K562 (cell line): ENCODE data around the gene LAMA3. TPM values are rescaled to one million over a fixed set of nuclear protein-coding genes. Genes with fewer than 3 reads are reported as not detected.

Source experiments
- ATAC-seq: fragments of 200-7000 bp; cut with Tn5 transposase; 3 replicates; pipeline ENCODE4 v1.9.1; 2020; ENCODE audit warnings: moderate library complexity
- BruUV-seq: library from RNA; stranded (reverse); fragments of 400-500 nt; replicated peaks from 2 replicates; lab custom pipeline; 2021; lab: Mats Ljungman, UMichigan
- CTCF ChIA-PET: fragments of 300-600 bp; formaldehyde crosslinking; extraction: SDS; loops from one replicate; lab custom pipeline; 2021; ENCODE audit warnings: low intra/inter-chr PET ratio; lab: Yijun Ruan, JAX
- POLR2A ChIA-PET: fragments of 300-600, 350-650 bp; sonication (Branson Sonifier 250); formaldehyde crosslinking; extraction: SDS; loops from one replicate; lab custom pipeline; 2021; ENCODE audit warnings: antibody characterized with exemption, inconsistent platforms; lab: Yijun Ruan, JAX
- DNase-seq, 4 experiments: peaks; one replicate each; pipeline versions ENCODE4 v3.0.0 to v3.0.0-alpha.2; 2011 to 2018; ENCODE audit warnings: low spot score in 3 of 4, mixed read lengths in 3 of 4; ENCODE audit errors: extremely low read depth in 1 of 4
- FAIRE-seq: peaks from 2 replicates; lab custom pipeline; 2011; peaks lifted over from hg19 to GRCh38; lab: Jason Lieb, UNC
- H2AFZ ChIP-seq: 2 replicates; pipeline ENCODE4 v1.6.0; 2011; ENCODE audit warnings: low read depth, low read length, control low read depth, inconsistent platforms
- H3K27ac ChIP-seq: fragments of 200-600 bp; 3 replicates; pipeline ENCODE4 v1.8.0; 2011; ENCODE audit warnings: low read depth, mild to moderate bottlenecking, control low read depth, inconsistent platforms, low read length, moderate library complexity, mixed read lengths; ENCODE audit errors: extremely low read depth
- H3K27me3 ChIP-seq, 2 experiments: fragments of 300-600 bp in 1 of 2; 2 replicates in 1 of 2; 3 replicates in 1 of 2; pipeline versions ENCODE4 v1.6.0 to v1.8.0; 2011; ENCODE audit warnings: inconsistent platforms in 2 of 2, low read length in 2 of 2, mild to moderate bottlenecking in 1 of 2, mixed read lengths in 1 of 2, moderate library complexity in 1 of 2; ENCODE audit not compliant: control insufficient read depth in 2 of 2, insufficient read depth in 2 of 2
- H3K36me3 ChIP-seq: fragments of 300-600 bp; 3 replicates; pipeline ENCODE4 v1.8.0; 2011; ENCODE audit warnings: mild to moderate bottlenecking, low read length, inconsistent platforms; ENCODE audit not compliant: control insufficient read depth, insufficient read depth
- H3K4me1 ChIP-seq, 2 experiments: fragments of 200-600 bp in 1 of 2; replicated peaks in 1 of 2; 2 replicates in 1 of 2; 3 replicates in 1 of 2; pipeline versions ENCODE4 v1.5.1 to v1.8.0; 2011; ENCODE audit warnings: inconsistent platforms in 2 of 2, low read length in 2 of 2, mild to moderate bottlenecking in 1 of 2, mixed read lengths in 1 of 2, moderate library complexity in 1 of 2; ENCODE audit not compliant: control insufficient read depth in 2 of 2, insufficient read depth in 2 of 2
- H3K4me2 ChIP-seq: 2 replicates; pipeline ENCODE4 v1.6.1; 2011; ENCODE audit warnings: low read length, control low read depth, inconsistent platforms, mixed read lengths; ENCODE audit not compliant: insufficient read depth
- H3K4me3 ChIP-seq: fragments of 200-600 bp; sonication (generic), shearing (Covaris generic); 2 replicates; pipeline ENCODE4 v1.5.1; 2016; ENCODE audit warnings: control low read depth, inconsistent platforms
- H3K79me2 ChIP-seq: fragments of 200-600 bp; 3 replicates; pipeline ENCODE4 v1.8.0; 2011; ENCODE audit warnings: low read length, inconsistent platforms; ENCODE audit not compliant: control insufficient read depth, insufficient read depth
- H3K9ac ChIP-seq, 2 experiments: 2 replicates each; pipeline versions ENCODE4 v1.6.0 to v1.6.1; 2011; ENCODE audit warnings: low read depth in 2 of 2, low read length in 2 of 2, control low read depth in 1 of 2, inconsistent platforms in 1 of 2, mild to moderate bottlenecking in 1 of 2, mixed read lengths in 1 of 2; ENCODE audit not compliant: insufficient read depth in 1 of 2
- H3K9me1 ChIP-seq: one replicate; pipeline ENCODE4 v1.6.0; 2011; ENCODE audit warnings: inconsistent platforms, mild to moderate bottlenecking, low read length, moderate library complexity; ENCODE audit not compliant: control insufficient read depth, insufficient read depth
- H3K9me3 ChIP-seq: replicated peaks from 2 replicates; pipeline ENCODE4 v1.5.1; 2011; ENCODE audit warnings: low read depth, low read length, inconsistent platforms; ENCODE audit not compliant: control insufficient read depth, insufficient read depth
- H4K20me1 ChIP-seq: replicated peaks from 2 replicates; pipeline ENCODE4 v1.6.1; 2011; ENCODE audit warnings: low read length, inconsistent platforms, mixed read lengths; ENCODE audit not compliant: control insufficient read depth, insufficient read depth
- ASH1L ChIP-seq: fragments of 450-650 bp; IDR thresholded peaks from 2 replicates; pipeline ENCODE4 v1.6.1; 2018; ENCODE audit warnings: borderline replicate concordance, mild to moderate bottlenecking, low read depth; ENCODE audit not compliant: partially characterized antibody
- TSHZ1 ChIP-seq: fragments of 250-450 bp; sonication (Bioruptor Pico); IDR thresholded peaks from 2 replicates; pipeline ENCODE4 v1.4.0; 2020; ENCODE audit warnings: mild to moderate bottlenecking, moderate library complexity
- ZNF584 ChIP-seq: fragments of 200-800 bp; sonication (Bioruptor generic); IDR thresholded peaks from 2 replicates; pipeline ENCODE4 v1.6.1; 2016; ENCODE audit warnings: low read depth, mild to moderate bottlenecking, missing genetic modification characterization, missing compliant biosample characterization
- WGBS: fragments of 100-300 bp; shearing (Covaris generic); methylation state at CpG from one replicate; pipeline ENCODE4 v1.1.6; 2016; ENCODE audit warnings: low coverage, mixed read lengths; ENCODE audit not compliant: insufficient coverage; ENCODE audit errors: missing lambda C conversion rate; 5-methylcytosine and 5-hydroxymethylcytosine counted together
- in situ Hi-C: fragments of 300-500 bp; cut with MboI; formaldehyde crosslinking; loops from 4 replicates; pipeline ENCODE4 v1.15.0; 2018; ENCODE audit warnings: inconsistent platforms, mixed read lengths
- intact Hi-C: fragments of 100-400 bp; cut with micrococcal nuclease; formaldehyde crosslinking; loops from 2 replicates; pipeline ENCODE4 v1.14.2; 2022
- polyA plus RNA-seq, 8 experiments: library from polyadenylated mRNA; depleted of rRNA in 4 of 8; stranded (reverse) in 5 of 8; unstranded in 3 of 8; fragments of >200 nt; fragmentation: Nextera tagmentation in 2 of 8; fragmentation: Illumina TruSeq in 1 of 8; extraction: Ambion mirVana in 2 of 8; extraction: Trizol in 1 of 8; gene quantifications; 2 replicates each; pipeline versions ENCODE4 v1.2.1 to v1.2.3, GENCODE V29; 2011 to 2014; ENCODE audit warnings: inconsistent platforms in 1 of 8, missing spikeins in 1 of 8
- total RNA-seq, 7 experiments: library from RNA; depleted of rRNA in 6 of 7; stranded (reverse); fragments of >200 nt in 6 of 7; fragmentation: Illumina TruSeq in 2 of 7; extraction: Trizol in 2 of 7; gene quantifications; 2 replicates each; pipeline versions ENCODE4 v1.2.1 to v1.2.3, GENCODE V29; 2011 to 2021; ENCODE audit warnings: low replicate concordance in 1 of 7

The LAMA3 gene
- total and polyA plus RNA-seq, 9 of the 15 experiments (the other 6 are each of a cell fraction or from before 2014, with no cell fraction given), result 0.07 TPM; not detected in 8

- H3K79me2 ChIP-seq, result no peaks in the 10 kb centered on the region
- CTCF ChIA-PET, result no interaction called here
- H3K27me3 ChIP-seq, result no peaks in the 10 kb centered on the region
- H3K9ac ChIP-seq, result no peak overlapping the region
- H3K9me1 ChIP-seq, result no peaks in the 10 kb centered on the region
- no peak overlapping the region for H3K27ac ChIP-seq
- H3K36me3 ChIP-seq, result no peaks in the 10 kb centered on the region
- intact Hi-C loops (no loop called here), in situ Hi-C loops (no loop called here)
- H3K4me1 ChIP-seq, result no peaks in the 10 kb centered on the region
- no TSS peak for BruUV-seq
- H3K4me2 ChIP-seq, result no peak overlapping the region
- ATAC-seq (no peak), FAIRE-seq (no peak), DNase-seq (no peak)
- no peaks in the 10 kb centered on the region for H4K20me1 ChIP-seq
- no peak for TF ChIP-seq ASH1L
- TF ChIP-seq TSHZ1, result no peak
- TF ChIP-seq ZNF584 (CRISPR knock-in tag), result no peak
- POLR2A ChIA-PET, result no interaction called here
- H3K4me3 ChIP-seq, result no peak overlapping the region
- no peak overlapping the region for H2AFZ ChIP-seq
- 0% methylated on average over 2 of the region's 2 CpGs for WGBS
- no peaks in the 10 kb centered on the region for H3K9me3 ChIP-seq
Measured at GRCh38 chr18:24003903-24004640, 314.8 kb downstream of the LAMA3 start.

Other genes starting within 250 kb of the LAMA3 start
- gene RIOK3, start 236.2 kb upstream of the LAMA3 start, total RNA-seq (2014; rRNA removed), result 52.1 and 63.1 TPM in 2 replicates
- 85.2 and 99.9 TPM in 2 replicates for gene RIOK3, start 236.2 kb upstream of the LAMA3 start, total RNA-seq (2014; rRNA removed; fragmentation: Illumina TruSeq; extraction: Trizol)
- gene RIOK3, start 236.2 kb upstream of the LAMA3 start, total RNA-seq (2015; rRNA removed; fragmentation: Illumina TruSeq; extraction: Trizol), result 72.2 and 73.3 TPM in 2 replicates
- gene RIOK3, start 236.2 kb upstream of the LAMA3 start, total RNA-seq (2021), result 61.2 and 62.9 TPM in 2 replicates
- gene RIOK3, start 236.2 kb upstream of the LAMA3 start, polyA plus RNA-seq (2011; rRNA removed), result 85.1 and 89.5 TPM in 2 replicates
- gene RIOK3, start 236.2 kb upstream of the LAMA3 start, polyA plus RNA-seq (2014; fragmentation: Illumina TruSeq; extraction: Trizol), result 71.4 and 80.5 TPM in 2 replicates
- gene RIOK3, start 236.2 kb upstream of the LAMA3 start, polyA plus RNA-seq (2014; fragmentation: Nextera tagmentation; extraction: Ambion mirVana), result 10 to 100 TPM; 21.4 to 39.4 TPM
- gene RIOK3, start 236.2 kb upstream of the LAMA3 start, polyA plus RNA-seq (2014; rRNA removed), result 53.9 and 57.4 TPM in 2 replicates
- gene RMC1, start 185.9 kb upstream of the LAMA3 start, total RNA-seq (2014; rRNA removed), result 25.3 and 35.3 TPM in 2 replicates
- 38.6 and 41.6 TPM in 2 replicates for gene RMC1, start 185.9 kb upstream of the LAMA3 start, total RNA-seq (2014; rRNA removed; fragmentation: Illumina TruSeq; extraction: Trizol)
- 35.5 and 39.9 TPM in 2 replicates for gene RMC1, start 185.9 kb upstream of the LAMA3 start, total RNA-seq (2015; rRNA removed; fragmentation: Illumina TruSeq; extraction: Trizol)
- gene RMC1, start 185.9 kb upstream of the LAMA3 start, total RNA-seq (2021), result 37.1 and 42.1 TPM in 2 replicates
- gene RMC1, start 185.9 kb upstream of the LAMA3 start, polyA plus RNA-seq (2011; rRNA removed), result 20.3 and 40.1 TPM in 2 replicates
- gene RMC1, start 185.9 kb upstream of the LAMA3 start, polyA plus RNA-seq (2014; fragmentation: Illumina TruSeq; extraction: Trizol), result 39.0 and 42.4 TPM in 2 replicates
- gene RMC1, start 185.9 kb upstream of the LAMA3 start, polyA plus RNA-seq (2014; fragmentation: Nextera tagmentation; extraction: Ambion mirVana), result 10 to 100 TPM in 1 of 2 experiments, 1 to 10 TPM in 1; 7.5 to 10.5 TPM
- gene RMC1, start 185.9 kb upstream of the LAMA3 start, polyA plus RNA-seq (2014; rRNA removed), result 31.9 and 32.0 TPM in 2 replicates
- 27.6 and 37.1 TPM in 2 replicates for gene NPC1, start 102.9 kb upstream of the LAMA3 start, total RNA-seq (2014; rRNA removed)
- gene NPC1, start 102.9 kb upstream of the LAMA3 start, total RNA-seq (2014; rRNA removed; fragmentation: Illumina TruSeq; extraction: Trizol), result 29.3 and 29.5 TPM in 2 replicates
- gene NPC1, start 102.9 kb upstream of the LAMA3 start, total RNA-seq (2015; rRNA removed; fragmentation: Illumina TruSeq; extraction: Trizol), result 23.9 TPM in 2 replicates
- gene NPC1, start 102.9 kb upstream of the LAMA3 start, total RNA-seq (2021), result 42.5 and 45.9 TPM in 2 replicates
- gene NPC1, start 102.9 kb upstream of the LAMA3 start, polyA plus RNA-seq (2011; rRNA removed), result 41.1 and 46.5 TPM in 2 replicates
- 31.6 and 32.0 TPM in 2 replicates for gene NPC1, start 102.9 kb upstream of the LAMA3 start, polyA plus RNA-seq (2014; fragmentation: Illumina TruSeq; extraction: Trizol)
- gene NPC1, start 102.9 kb upstream of the LAMA3 start, polyA plus RNA-seq (2014; fragmentation: Nextera tagmentation; extraction: Ambion mirVana), result 10 to 100 TPM; 17.1 to 19.1 TPM
- 23.4 and 26.6 TPM in 2 replicates for gene NPC1, start 102.9 kb upstream of the LAMA3 start, polyA plus RNA-seq (2014; rRNA removed)
- gene ANKRD29, start 26.5 kb upstream of the LAMA3 start, total RNA-seq (2014; rRNA removed), result 0.36 TPM in 1 of 2 replicates, not detected in the other
- not detected in 2 replicates for gene ANKRD29, start 26.5 kb upstream of the LAMA3 start, total RNA-seq (2014; rRNA removed; fragmentation: Illumina TruSeq; extraction: Trizol)
- gene ANKRD29, start 26.5 kb upstream of the LAMA3 start, total RNA-seq (2015; rRNA removed; fragmentation: Illumina TruSeq; extraction: Trizol), result not detected in 2 replicates
- gene ANKRD29, start 26.5 kb upstream of the LAMA3 start, total RNA-seq (2021), result not detected in 2 replicates
- not detected in 2 replicates for gene ANKRD29, start 26.5 kb upstream of the LAMA3 start, polyA plus RNA-seq (2011; rRNA removed)
- gene ANKRD29, start 26.5 kb upstream of the LAMA3 start, polyA plus RNA-seq (2014; fragmentation: Illumina TruSeq; extraction: Trizol), result not detected in 2 replicates
- gene ANKRD29, start 26.5 kb upstream of the LAMA3 start, polyA plus RNA-seq (2014; fragmentation: Nextera tagmentation; extraction: Ambion mirVana), result not detected
- 0.03 TPM in 1 of 2 replicates, not detected in the other for gene ANKRD29, start 26.5 kb upstream of the LAMA3 start, polyA plus RNA-seq (2014; rRNA removed)